Measurements from ENCODE around the gene C1R. TPM values are rescaled to one million over a fixed set of nuclear protein-coding genes. Genes with fewer than 3 reads are reported as not detected.

Gene C1R
- total and polyA plus RNA-seq, 11 donors: 42.6 to 343 (median 98.5) TPM

DNA sequence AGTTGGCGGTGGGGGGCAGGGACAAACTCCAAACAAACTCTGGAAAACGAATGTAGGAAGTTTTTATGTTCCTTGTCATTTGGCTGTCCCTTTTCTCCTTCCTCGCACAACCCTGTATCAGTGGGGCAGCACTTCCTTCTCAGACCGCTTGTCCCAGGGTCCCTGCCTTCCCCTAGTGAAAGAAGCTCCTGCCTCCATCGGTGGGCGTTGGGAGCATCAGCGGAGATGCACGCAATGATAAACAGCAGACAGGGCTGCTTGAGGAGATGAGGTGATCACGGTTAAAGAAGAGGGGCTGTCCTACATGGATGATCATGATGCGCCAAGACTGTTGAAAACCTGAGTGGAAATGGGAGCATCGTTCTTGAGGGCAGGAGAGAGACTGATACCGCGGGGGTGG, 31.1 kb downstream of the C1R start:
- H3K27me3 ChIP-seq: no peaks in the 10 kb centered on the region
- H3K9me3 ChIP-seq: no peaks in the 10 kb centered on the region
- H3K4me1 ChIP-seq: peaks cover 0 to 34% (median 6%) of the 10 kb centered on the region in 12 donors
- ATAC-seq (peak in 1 of 4 donors; percentile 4), DNase-seq (no peak)
- H3K36me3 ChIP-seq: peaks cover 0 to 22% (median 6%) of the 10 kb centered on the region in 9 donors
- 75 to 79% (median 77%) methylated on average over 13 of the region's 13 CpGs for WGBS, 4 donors
- peak overlapping the region in 11 of 12 donors; percentile 54 to 82 (median 74) for H3K27ac ChIP-seq
- intact Hi-C loops (cut with DNase I): loop anchor here in 8 of 10 donors (2.0 to 5.0 kb wide), 4 partner anchors 32 to 48 kb away; partner anchors contain the start of genes C1RL (in 6 of the 8) and C1R (in 3 of the 8)
- TF ChIP-seq POLR2A (IDR thresholded peaks at IDR 0.05): no peak
- TF ChIP-seq, protein P1, sequence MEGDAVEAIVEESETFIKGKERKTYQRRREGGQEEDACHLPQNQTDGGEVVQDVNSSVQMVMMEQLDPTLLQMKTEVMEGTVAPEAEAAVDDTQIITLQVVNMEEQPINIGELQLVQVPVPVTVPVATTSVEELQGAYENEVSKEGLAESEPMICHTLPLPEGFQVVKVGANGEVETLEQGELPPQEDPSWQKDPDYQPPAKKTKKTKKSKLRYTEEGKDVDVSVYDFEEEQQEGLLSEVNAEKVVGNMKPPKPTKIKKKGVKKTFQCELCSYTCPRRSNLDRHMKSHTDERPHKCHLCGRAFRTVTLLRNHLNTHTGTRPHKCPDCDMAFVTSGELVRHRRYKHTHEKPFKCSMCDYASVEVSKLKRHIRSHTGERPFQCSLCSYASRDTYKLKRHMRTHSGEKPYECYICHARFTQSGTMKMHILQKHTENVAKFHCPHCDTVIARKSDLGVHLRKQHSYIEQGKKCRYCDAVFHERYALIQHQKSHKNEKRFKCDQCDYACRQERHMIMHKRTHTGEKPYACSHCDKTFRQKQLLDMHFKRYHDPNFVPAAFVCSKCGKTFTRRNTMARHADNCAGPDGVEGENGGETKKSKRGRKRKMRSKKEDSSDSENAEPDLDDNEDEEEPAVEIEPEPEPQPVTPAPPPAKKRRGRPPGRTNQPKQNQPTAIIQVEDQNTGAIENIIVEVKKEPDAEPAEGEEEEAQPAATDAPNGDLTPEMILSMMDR (IDR thresholded peaks at IDR 0.05): no peak
- H3K4me3 ChIP-seq: peak overlapping the region in 10 of 12 donors; percentile 37 to 59 (median 42)

DNA sequence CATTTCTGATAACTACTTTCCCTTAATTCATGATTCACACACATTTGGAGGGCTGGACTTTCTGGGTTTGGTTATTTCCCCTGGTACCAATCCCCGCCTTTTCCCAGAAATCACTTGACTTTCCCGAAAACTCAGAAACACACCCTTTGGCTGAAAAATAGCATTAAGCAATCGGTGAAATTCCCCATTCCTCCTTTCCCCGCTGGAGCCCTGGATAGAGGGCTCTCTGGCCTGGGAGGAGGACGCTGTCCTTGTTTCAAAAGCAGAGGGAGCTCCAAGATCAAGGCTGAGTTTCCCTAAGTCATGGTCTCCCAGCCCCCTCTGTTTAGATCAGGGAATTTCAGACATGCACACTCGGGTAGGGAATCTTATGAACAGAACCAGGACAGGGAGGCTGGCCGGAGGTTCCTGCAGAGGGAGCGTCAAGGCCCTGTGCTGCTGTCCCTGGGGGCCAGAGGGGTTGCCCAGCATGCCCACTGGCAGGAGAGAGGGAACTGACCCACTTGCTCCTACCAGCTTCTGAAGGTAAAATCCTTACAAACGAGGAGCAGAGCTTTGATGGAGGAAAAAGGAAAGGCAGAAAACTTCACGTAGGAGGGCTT, 31.8 kb downstream of the C1R start, which contains the start of gene C1S:
C1S (plus strand) TSS at position 366 of the 602 bp plus-strand sequence. CDS start 1,195 bp downstream, outside the sequence.
- DNase-seq: peak; percentile 69 to 74 (median 71)
- WGBS, 4 donors: 21 to 32% (median 27%) methylated on average over 10 of the region's 10 CpGs
- peaks cover 0 to 34% (median 6%) of the 10 kb centered on the region in 12 donors for H3K4me1 ChIP-seq

DNA sequence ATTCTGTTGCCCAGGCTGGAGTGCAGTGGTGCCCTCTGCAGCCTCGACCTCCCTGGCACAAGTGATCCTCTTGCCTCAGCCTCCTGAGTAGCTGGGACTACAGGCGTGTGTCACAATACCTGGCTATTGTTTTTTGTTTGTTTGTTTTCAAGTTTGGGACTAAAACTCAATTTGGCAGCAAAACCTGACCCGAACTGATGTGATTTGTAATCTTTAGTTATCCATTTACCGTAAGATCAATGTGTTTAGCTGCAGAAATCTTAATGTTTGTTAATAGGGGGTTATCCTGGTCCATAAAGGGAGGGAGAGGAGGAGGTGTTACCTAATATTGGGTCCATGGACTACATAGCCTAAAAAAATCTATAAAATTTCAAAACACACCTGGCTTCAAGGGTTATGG, 32.5 kb downstream of the C1R start:
- Histone ChIP-seq H3K27me3 (peaks cover 0 to 11% (median 0%) of the 10 kb centered on the region in 9 donors), H3K27ac (peak overlapping the region in 9 of 12 donors; percentile 6 to 82 (median 67)), H3K4me1 (peaks cover 0 to 29% (median 6%) of the 10 kb centered on the region in 12 donors), H3K9me3 (no peaks in the 10 kb centered on the region), H3K4me3 (peak overlapping the region in 2 of 12 donors; percentile 53 to 59), H3K36me3 (peaks cover 0 to 13% (median 0%) of the 10 kb centered on the region in 9 donors)
- 93 to 96% (median 95%) methylated on average over 4 of the region's 4 CpGs for WGBS, 4 donors
- TF ChIP-seq, protein P1 (IDR thresholded peaks at IDR 0.05): no peak
- TF ChIP-seq POLR2A (IDR thresholded peaks at IDR 0.05): no peak
- ATAC-seq (no peak), DNase-seq (no peak)
- intact Hi-C loops (cut with DNase I): loop anchor here (1.0 to 5.0 kb wide), 8 partner anchors 32 to 54 kb away; partner anchors contain the start of genes C1RL (in 8 of the 10) and C1R (in 6 of the 10)

More for the DNA sequence above, 31.8 kb downstream of the C1R start, which contains the start of gene C1S:
- H3K36me3 ChIP-seq: peaks cover 0 to 15% (median 3%) of the 10 kb centered on the region in 9 donors
- peak within 1 kb of the TSS; percentile 54 to 82 (median 72) for H3K27ac ChIP-seq
- H3K4me3 ChIP-seq: peak within 1 kb of the TSS in 10 of 12 donors; percentile 37 to 59 (median 42)
- ATAC-seq: peak; percentile 92 to 98 (median 98)
- no peaks in the 10 kb centered on the region for H3K9me3 ChIP-seq
- peaks cover 0 to 6% (median 0%) of the 10 kb centered on the region in 9 donors for H3K27me3 ChIP-seq
- TF ChIP-seq POLR2A (IDR thresholded peaks at IDR 0.05): peak in 1 of 2 donors; percentile 39
- TF ChIP-seq, protein P1 (IDR thresholded peaks at IDR 0.05): peak; percentile 51 to 90 (median 78)
- intact Hi-C loops (cut with DNase I): loop anchor here (1.0 to 5.0 kb wide), 8 partner anchors 31 to 53 kb away; partner anchors contain the start of genes C1RL (in 8 of the 10) and C1R (in 6 of the 10)

DNA sequence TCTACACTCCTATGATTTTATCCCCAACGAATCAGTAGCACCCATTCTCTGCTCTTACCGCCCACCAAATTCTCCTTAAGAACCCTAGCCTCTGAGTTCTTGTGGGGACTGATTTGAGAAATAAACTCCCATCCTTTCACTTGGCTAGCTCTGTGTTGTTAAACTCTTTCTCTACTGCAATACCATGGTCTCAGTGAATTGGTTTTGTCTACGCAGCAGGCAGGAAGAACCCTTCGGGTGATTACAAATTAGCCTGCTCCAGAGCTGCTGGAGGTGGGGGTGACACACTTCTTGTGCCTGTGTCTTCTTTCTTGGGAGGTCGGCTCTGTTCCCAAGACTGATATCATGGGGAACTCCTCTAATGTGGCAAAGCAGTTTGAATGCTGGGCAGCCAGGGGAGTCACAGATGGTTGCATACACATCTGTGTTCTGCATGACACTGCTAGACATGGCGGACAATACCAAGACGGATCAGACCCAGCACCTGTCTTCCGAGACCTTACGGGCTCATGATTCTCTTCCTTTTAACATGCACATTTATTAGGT, 33.3 kb downstream of the C1R start:
- peaks cover 0 to 13% (median 0%) of the 10 kb centered on the region in 9 donors for H3K36me3 ChIP-seq
- no peak for ATAC-seq
- H3K4me1 ChIP-seq: peaks cover 0 to 28% (median 3%) of the 10 kb centered on the region in 12 donors
- DNase-seq: no peak
- no peak for TF ChIP-seq POLR2A (IDR thresholded peaks at IDR 0.05)
- TF ChIP-seq, protein P1 (IDR thresholded peaks at IDR 0.05): no peak
- no peaks in the 10 kb centered on the region for H3K9me3 ChIP-seq
- H3K4me3 ChIP-seq: no peak overlapping the region
- peak overlapping the region in 1 of 12 donors; percentile 82 for H3K27ac ChIP-seq
- WGBS, 4 donors: 91 to 95% (median 94%) methylated on average over 9 of the region's 9 CpGs
- peaks cover 0 to 11% (median 0%) of the 10 kb centered on the region in 9 donors for H3K27me3 ChIP-seq
- intact Hi-C loops (cut with DNase I): no loop called here

Measured in heart left ventricle (tissue), 16 donors.